LoVo (cell line): ENCODE data around the gene SOX15.

Experiments used
- DNase-seq: peaks from one replicate; pipeline ENCODE4 v3.0.0-alpha.2; 2016; ENCODE audit warnings: low spot score

Gene SOX15

DNA sequence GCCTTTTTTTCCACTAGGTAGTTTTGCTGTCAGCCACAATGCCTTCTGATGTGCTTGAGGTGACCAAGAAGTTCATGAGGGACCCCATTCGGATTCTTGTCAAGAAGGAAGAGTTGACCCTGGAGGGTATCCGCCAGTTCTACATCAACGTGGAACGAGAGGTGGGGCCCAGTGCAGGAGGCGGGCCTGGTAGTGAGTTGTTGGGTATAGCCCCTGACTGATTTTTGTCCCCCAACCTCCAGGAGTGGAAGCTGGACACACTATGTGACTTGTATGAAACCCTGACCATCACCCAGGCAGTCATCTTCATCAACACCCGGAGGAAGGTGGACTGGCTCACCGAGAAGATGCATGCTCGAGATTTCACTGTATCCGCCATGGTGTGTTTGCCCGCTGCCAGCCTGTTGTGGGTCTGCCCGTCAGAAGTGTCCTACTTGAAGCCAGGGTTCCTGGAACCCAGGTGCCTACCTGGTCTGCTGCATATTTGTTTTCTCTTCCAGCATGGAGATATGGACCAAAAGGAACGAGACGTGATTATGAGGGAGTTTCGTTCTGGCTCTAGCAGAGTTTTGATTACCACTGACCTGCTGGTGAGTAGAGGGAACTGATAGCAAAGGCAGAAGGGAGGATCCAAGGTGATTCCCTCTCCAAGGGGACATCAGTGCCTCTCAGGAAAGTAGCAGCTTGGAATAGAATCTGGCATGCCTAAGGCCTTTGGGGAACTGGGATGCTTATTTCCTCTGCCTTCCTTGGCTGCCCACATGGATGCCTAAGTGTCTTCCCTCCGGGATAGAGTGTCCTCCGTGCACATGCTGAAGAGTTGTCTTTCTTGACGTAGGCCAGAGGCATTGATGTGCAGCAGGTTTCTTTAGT lies 12.3 kb downstream of the SOX15 start:
- no peak for DNase-seq

DNA sequence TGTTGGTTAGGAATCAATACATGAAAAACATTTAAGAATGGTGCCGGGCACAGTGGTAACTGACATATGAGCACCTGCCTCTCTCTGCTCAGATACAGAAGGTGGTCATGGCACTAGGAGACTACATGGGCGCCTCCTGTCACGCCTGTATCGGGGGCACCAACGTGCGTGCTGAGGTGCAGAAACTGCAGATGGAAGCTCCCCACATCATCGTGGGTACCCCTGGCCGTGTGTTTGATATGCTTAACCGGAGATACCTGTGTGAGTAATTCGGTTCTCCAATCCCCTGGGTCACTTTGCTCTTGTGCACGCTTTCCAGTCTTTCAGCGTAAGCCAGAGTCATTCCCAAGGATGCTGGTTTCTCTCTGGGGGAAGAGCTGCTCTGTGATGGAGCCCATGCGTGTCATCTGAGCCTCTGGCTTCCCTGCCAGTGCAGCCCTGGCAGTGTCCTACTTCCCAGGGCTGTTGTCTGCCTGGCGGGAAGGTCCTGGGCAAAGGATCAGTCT lies 13.4 kb downstream of the SOX15 start:
- DNase-seq, result no peak

DNA sequence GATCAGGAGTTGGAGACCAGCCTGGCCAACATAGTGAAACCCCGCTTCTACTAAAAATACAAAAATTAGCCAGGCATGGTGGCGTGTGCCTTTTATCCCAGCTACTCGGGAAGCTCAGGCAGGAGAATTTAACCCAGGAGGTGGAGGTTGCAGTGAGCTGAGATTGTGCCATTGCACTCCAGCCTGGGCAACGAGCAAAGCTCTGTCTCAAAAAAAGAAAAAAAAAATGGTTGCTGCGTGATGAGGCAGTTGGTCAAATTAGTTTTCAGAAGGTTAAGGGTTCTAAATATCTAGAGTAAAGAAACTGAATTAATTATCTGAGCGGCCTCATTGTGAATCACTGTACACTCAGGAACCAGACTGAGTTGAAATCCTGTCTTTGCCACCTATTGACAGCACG lies 13.9 kb downstream of the SOX15 start:
- no peak for DNase-seq

DNA sequence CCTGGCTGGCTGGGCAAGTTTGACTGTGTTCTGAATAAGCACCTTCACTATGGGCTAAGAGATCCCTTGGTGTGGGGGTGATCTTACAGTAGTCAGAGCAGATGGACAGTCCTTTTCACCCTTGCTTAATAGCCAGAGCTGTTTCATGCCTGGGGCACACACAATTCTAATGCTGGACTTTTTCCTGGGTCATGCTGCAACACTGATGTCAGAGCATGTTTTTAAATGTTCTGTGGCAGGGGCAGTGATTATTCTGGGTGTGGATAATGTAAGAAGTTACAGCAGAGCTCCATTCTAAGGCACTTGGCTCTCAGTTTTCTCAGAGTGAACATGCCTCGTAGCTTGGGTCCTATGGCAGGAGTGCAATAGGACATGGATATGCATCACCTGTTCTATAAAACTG lies 14.4 kb downstream of the SOX15 start:
- no peak for DNase-seq

DNA sequence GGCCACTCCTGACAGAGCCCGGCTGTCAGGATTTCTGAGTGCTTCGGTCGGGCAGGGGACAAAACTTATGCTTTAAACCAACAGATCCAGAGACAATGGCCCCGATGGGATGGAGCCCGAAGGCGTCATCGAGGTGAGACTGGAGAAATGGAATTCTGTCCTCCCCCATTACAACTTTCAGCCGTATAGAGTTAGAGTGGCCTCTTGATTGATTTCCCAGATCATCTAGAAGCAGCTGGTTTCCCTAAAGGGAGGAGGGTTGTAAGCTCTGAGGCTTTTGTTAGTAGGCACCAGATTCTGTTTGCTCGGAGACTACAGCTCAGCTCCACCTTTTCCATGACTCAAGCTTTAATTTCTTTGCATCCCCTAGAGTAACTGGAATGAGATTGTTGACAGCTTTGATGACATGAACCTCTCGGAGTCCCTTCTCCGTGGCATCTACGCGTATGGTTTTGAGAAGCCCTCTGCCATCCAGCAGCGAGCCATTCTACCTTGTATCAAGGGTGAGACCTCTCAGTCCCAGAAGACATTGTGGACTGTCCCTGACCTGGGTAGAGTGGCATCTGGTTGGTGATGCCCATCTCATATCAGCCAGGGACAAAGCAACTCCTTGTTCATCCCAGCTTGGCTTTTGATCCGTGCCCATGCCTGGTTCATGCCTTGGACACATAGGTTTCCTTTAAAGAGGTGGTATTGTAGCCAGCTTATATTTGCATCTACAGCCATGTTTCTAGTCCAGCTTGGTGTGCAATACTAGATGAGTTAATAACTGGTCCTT lies 15.5 kb downstream of the SOX15 start:
- DNase-seq, result no peak

DNA sequence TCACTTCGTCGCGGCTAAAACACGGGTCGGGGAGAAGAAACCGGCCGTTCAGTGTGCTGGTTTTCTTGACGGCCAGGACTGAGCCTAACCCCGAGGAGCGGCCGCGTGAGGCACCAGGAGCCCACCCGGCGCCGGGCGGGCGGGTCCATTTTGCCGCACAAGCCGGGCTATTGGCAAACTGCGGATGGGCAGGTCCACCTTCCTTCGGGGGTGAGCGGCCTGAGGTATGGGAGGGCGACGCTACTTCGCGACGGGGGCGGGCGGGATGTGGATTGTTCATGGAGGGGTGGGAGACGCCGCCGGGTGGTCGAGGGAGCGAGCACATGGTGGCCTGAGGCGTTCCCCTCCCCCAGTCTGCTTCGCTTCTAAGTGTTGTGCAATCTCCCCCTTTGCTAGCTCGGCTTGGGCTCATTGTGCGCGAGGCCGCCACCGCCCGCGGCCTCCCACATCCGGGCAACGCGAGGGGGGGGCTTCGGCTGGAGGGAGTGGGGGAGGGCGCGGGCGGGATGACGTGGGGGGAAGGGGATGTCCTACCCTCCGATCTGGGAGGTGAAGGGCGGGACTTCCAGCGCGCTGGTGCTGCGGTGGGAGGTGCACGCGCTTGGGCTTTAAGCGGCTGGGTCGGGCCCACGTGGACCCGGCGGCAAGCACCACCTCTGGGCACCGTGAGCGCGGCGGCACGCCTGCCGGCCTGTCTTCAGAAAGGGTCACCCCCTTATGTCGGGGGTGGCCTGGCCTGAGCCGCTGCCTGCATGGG lies 16.4 kb downstream of the SOX15 start:
- DNase-seq, result peak; percentile 73

DNA sequence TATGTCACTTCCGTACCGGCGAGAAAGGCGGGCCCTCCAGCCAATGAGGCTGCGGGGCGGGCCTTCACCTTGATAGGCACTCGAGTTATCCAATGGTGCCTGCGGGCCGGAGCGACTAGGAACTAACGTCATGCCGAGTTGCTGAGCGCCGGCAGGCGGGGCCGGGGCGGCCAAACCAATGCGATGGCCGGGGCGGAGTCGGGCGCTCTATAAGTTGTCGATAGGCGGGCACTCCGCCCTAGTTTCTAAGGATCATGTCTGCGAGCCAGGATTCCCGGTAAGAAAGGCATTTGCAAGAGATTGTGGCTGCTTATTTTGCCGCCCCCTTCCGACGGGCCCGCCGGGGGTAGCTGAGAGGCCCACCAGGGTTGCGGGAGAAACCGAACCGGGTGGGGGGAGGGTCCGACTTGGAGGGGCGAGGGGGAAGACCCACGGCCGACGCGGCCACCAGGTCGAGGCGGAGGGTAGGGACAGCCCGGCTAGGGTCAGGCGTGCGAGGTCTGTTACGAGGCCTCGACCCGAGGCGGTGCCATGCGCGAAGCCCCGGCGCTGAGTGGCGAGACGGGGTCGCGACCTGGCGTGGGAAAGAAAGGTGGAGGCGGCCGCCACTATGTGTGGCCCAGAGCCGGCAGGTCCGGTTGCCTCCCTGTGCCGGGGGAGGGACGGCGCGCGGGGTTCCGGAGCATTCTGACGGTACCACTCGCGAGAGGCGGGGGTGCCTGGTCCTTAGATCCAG lies 17.1 kb downstream of the SOX15 start:
- peak; percentile 98 for DNase-seq

DNA sequence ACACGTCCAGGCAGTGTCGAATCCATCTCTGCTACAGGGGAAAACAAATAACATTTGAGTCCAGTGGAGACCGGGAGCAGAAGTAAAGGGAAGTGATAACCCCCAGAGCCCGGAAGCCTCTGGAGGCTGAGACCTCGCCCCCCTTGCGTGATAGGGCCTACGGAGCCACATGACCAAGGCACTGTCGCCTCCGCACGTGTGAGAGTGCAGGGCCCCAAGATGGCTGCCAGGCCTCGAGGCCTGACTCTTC lies 17.6 kb downstream of the SOX15 start:
- no peak for DNase-seq

DNA sequence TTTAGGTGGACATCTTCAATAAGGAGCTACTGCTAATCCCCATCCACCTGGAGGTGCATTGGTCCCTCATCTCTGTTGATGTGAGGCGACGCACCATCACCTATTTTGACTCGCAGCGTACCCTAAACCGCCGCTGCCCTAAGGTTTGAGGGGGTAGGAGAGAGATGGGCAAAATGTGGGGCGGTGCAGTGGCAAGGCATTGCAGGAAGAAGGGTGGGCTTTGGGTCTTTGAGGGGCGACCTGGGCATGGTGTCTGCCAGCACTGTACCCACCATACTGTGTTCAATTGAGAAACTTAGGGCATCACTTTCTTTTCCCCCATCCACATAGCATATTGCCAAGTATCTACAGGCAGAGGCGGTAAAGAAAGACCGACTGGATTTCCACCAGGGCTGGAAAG lies 19.5 kb downstream of the SOX15 start:
- DNase-seq, result no peak

DNA sequence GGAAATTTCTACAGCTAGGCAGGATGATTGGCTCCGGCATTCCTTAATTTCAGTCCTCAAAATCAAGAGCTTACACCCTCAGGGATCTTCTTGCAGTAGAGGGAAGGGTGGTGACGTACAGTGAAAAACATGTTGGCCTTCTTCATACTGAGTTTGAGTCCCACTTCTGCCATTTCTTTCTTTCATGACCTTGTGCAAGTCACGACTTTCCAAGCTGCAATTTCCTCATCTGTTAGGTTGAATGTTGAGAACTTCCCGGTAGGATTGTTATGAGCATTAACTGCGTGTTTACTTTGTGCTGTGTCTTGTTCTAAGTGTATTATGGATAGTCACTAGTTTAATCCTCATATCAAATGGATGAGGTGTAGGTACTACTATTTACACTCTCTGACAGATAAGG lies 20.3 kb downstream of the SOX15 start:
- DNase-seq, result no peak

DNA sequence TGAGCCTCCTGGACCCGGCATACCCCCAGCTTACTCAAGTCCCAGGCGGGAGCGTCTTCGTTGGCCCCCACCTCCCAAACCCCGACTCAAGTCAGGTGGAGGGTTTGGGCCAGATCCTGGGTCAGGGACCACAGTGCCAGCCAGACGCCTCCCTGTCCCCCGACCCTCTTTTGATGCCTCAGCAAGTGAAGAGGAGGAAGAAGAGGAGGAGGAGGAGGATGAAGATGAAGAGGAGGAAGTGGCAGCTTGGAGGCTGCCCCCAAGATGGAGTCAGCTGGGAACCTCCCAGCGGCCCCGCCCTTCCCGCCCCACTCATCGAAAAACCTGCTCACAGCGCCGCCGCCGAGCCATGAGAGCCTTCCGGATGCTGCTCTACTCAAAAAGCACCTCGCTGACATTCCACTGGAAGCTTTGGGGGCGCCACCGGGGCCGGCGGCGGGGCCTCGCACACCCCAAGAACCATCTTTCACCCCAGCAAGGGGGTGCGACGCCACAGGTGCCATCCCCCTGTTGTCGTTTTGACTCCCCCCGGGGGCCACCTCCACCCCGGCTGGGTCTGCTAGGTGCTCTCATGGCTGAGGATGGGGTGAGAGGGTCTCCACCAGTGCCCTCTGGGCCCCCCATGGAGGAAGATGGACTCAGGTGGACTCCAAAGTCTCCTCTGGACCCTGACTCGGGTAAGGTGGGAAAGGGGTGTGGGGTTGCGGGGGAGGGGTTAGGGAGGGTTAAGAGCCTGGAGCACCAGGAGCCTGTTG lies 26.6 kb downstream of the SOX15 start:
- no peak for DNase-seq

DNA sequence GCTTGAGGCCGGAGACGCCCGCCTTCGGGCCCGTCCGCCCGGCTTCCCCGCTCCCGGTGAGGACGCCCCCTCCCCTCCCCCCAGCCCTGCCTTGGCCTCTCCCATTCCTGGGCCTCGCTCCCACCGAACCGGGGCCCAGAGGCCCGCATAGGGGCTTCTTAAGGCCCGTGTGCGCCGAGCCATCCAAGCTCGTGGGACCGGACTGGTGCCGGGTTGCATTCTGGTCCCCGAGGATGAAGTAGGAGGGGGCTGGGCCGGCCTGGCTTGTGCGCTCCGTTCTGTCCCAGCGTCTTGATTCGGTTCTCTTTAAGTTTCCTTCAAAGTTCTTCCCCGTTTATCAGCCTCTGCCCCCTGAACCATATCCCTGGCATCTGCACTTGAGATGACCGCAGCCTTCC lies 27.7 kb downstream of the SOX15 start:
- DNase-seq, result no peak

DNA sequence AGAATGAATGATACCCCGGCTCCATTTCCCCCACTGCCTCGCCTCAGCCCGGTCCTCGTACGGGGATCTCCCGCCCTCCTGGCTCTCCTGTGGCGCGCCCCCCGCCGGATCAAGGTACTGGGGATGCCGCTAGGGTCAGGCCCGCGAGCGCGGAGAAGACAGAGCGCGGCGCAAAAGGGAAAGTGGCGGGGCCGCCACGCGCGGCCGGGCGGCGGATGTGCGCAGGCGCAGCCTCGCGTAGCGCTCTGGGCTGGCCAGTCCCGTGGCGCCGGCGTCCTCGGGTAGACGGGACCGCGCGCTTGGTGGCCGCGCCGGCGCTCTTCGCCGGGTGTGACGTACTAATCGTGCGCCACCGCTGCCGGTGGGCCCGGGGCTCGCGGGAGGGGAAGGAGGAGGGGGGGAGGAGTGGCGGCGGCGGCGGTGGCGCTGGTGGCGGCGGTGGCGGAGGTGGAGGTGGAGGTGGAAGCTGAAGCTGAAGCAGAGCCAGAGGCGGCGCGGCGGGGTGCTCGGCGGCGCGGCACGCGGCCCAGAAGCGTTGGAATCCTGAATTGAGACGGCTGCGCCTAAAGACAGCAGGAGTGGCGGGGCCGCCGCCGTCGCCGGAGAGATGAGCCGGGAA lies 28.2 kb downstream of the SOX15 start, which contains the start of gene SENP3:
SENP3 (plus strand) TSS at position 331 of the 619 bp plus-strand sequence. CDS start 1,158 bp downstream, outside the sequence.
- peak; percentile 93 for DNase-seq

DNA sequence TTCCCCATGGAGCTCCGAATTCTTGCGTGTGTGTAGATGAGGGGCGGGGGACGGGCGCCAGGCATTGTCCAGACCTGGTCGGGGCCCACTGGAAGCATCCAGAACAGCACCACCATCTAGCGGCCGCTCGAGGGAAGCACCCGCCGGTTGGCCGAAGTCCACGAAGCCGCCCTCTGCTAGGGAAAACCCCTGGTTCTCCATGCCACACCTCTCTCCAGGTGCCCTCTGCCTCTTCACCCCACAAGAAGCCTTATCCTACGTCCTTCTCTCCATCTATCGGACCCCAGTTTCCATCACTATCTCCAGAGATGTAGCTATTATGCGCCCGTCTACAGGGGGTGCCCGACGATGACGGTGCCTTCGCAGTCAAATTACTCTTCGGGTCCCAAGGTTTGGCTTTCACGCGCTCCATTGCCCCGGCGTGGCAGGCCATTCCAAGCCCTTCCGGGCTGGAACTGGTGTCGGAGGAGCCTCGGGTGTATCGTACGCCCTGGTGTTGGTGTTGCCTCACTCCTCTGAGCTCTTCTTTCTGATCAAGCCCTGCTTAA lies 28.8 kb downstream of the SOX15 start:
- DNase-seq, result peak; percentile 91

DNA sequence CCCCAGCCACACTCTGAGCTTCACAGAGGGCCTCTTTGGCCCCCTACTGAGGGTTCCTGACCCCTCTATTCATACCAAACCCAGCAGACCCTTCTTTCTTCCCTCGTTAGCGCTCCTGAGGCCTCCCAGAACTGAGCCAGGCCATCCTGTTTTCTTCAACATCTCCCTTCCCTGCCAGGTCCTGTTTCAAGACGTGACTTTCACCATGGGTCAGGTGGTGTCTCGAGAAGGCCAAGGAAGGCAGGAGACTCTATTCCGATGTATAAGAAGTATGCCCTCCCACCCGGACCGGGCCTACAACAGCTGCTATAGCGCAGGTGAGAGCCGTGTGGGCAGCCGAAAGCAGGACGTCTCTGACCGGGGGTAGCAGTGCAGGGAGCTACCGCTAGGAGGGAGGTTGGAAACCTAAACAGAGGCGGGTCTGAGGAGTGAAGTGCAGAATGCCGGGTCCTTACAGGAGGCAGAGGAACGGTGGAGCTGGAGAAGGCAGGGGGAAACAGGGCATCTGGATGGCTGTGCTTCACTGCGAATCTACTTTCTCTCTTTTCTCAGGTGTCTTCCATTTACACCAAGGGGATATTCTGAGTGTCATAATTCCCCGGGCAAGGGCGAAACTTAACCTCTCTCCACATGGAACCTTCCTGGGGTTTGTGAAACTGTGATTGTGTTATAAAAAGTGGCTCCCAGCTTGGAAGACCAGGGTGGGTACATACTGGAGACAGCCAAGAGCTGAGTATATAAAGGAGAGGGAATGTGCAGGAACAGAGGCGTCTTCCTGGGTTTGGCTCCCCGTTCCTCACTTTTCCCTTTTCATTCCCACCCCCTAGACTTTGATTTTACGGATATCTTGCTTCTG lies 29.5 kb downstream of the SOX15 start:
- no peak for DNase-seq

DNA sequence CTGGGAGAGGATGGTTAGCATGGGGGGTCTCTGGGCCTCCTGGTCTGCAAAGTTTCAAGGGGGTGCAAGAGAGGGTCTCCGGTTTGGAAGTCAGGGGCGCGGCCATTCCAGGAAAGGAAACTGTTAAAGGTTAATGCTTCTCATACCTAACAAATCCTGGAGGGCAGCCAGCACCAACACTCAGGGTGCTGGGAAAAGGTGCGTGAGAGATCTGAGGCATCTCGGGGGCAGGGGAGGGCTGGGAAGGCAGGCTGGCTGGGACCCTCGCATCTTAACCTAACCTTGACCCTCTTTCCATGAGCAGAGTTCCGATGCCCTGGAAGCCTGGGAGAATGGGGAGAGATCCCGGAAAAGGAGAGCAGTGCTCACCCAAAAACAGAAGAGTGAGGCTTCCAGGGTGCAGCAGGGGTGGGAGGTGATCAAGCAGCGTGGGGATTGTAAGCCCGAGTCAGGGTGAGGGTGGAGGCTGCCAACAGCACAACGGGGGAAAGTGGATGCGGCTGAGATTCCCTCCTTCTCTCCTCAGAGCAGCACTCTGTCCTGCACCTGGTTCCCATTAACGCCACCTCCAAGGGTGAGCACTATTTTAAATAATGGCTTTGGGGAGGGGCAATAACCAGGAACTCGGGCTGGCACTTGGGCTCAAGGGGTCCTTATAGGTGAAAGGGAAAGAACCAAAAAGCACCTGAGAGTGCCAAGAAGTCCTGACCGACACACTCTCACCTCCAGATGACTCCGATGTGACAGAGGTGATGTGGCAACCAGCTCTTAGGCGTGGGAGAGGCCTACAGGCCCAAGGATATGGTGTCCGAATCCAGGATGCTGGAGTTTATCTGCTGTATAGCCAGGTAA lies 30.3 kb downstream of the SOX15 start:
- DNase-seq, result no peak

DNA sequence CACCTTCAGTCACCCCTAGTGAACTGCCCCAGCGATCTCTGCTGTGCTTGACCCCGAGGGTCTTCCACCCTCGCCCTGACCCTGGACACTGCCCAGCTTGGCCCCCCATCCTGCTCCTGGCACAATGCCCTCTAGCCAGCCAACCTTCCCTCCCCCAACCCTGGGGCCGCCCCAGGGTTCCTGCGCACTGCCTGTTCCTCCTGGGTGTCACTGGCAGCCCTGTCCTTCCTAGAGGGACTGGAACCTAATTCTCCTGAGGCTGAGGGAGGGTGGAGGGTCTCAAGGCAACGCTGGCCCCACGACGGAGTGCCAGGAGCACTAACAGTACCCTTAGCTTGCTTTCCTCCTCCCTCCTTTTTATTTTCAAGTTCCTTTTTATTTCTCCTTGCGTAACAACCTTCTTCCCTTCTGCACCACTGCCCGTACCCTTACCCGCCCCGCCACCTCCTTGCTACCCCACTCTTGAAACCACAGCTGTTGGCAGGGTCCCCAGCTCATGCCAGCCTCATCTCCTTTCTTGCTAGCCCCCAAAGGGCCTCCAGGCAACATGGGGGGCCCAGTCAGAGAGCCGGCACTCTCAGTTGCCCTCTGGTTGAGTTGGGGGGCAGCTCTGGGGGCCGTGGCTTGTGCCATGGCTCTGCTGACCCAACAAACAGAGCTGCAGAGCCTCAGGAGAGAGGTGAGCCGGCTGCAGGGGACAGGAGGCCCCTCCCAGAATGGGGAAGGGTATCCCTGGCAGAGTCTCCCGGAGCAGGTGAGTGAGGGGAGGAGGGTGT lies 31.2 kb downstream of the SOX15 start, which contains the start of gene TNFSF13:
TNFSF13 (plus strand) TSS at position 207 of the 776 bp plus-strand sequence; CDS start at position 497, 290 bp downstream.
- DNase-seq, result no peak
